Measurements from ENCODE around the gene NMT1. TPM values are rescaled to one million over a fixed set of nuclear protein-coding genes. Genes with fewer than 3 reads are reported as not detected.

Gene NMT1
- total RNA-seq, 2 donors from 2014 or later: 147 to 161 TPM

DNA sequence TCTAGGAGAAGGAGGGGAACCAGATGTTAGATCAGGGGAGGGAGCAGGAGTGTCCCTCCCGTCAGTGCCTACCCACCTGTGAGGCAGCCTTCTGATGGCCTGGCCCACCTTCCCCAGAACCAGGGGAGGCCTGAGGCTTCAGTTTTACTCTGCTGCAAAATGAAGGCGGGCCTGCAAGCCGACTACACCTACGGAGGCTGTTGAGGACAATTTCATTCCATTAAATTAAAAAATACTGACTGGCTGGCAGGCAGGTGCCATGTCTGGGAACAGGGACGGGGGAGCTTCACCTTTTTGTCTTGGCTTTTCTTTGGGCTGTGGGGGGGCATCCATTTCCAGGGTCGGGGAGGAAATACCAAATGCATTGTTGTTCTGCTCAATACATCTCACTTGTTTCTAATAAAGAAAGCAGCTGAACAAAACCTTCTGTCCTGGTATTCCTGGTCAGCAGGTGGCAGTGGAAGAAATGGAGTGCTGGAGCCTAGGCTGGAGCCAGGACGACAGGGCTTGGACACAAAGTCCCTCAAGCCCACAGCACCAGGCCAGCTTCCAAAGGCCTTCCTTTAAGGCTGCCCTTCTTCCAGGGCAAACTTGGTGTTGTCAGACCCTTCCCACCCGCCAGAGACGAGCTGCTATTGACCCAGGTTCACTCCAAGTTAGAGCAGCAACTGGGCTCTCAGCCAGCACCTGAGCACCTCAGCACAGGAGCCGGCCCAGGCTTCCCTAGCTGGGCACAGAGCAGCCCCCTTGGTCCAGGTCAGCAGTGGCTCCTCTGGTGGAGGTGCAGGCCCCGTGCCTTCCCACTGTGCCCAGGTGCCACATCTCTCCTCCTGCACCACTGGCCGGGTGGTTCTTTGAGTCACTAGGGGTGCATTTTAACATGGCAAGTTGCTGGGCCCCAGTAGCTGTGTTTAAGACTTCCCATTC, 47.7 kb downstream of the NMT1 start:
- Mint-ChIP-seq H3K9me3 (no peaks in the 10 kb centered on the region), H3K27ac (no peak overlapping the region), H3K4me1 (ENCODE audit: low read depth in 2 of 2) (peaks cover 0 to 2% of the 10 kb centered on the region in 2 donors), H3K4me3 (no peak overlapping the region), H3K36me3 (no peaks in the 10 kb centered on the region), H3K27me3 (no peaks in the 10 kb centered on the region)
- DNase-seq (ENCODE audit: low spot score) (no peak), ATAC-seq (no peak)

DNA sequence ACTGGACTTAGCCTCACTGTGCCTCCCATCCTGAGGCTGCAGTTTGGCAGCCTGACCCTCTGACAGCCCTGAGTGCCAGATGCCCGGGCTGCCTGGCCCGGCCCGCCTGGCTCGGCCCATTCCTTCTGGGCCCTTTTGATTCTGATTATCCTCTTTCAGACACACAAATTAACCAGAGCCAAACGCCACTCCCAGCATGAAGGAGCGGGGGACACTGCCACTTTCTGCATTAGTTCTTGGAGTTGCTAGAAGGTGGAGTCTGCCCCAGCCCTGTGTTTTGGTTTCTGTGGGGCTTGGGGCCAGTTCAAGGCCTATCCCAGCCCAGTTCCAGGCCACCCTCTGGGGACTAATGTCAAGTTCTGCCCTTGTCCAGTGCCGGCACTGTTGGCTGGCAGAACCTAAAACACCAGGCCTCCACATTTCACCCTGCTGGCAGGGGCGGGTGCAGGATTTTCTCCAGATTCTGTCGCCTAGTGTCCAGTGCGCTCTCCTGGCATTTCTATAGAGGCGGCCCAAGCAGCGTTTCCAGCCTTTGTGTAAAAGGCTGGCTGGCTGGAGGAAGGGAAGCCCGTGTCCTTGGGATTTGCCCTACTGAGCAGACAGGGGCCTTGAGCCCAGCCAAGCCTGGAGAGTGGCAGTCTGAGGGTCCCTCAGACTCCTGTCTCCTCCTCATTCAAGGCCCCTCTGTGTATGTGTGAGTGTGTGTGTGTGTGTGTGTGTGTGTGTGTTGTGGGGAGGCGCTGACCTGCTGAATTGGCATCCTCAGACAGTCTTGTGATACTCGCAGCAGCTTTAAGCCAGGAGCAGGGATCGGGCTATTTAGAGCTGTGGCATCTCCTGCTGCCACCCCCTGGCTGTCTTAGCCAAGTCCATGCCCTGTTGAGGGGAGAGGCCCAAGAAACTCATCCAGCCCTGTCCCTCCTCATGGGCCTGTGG, 49.8 kb downstream of the NMT1 start:
- peaks cover 0 to 7% of the 10 kb centered on the region in 2 donors for H3K4me1 Mint-ChIP-seq (ENCODE audit: low read depth in 2 of 2)
- no peaks in the 10 kb centered on the region for H3K9me3 Mint-ChIP-seq
- DNase-seq (ENCODE audit: low spot score) (no peak), ATAC-seq (no peak)
- no peak overlapping the region for H3K27ac Mint-ChIP-seq
- no peak overlapping the region for H3K4me3 Mint-ChIP-seq
- H3K27me3 Mint-ChIP-seq: peaks cover 0 to 3% of the 10 kb centered on the region in 2 donors
- H3K36me3 Mint-ChIP-seq: no peaks in the 10 kb centered on the region

- Mint-ChIP-seq H3K36me3 (no peaks in the 10 kb centered on the region), H3K9me3 (no peaks in the 10 kb centered on the region)
- ATAC-seq: no peak
These were observed 50.7 kb downstream of the NMT1 start for GRCh38 chr17:45111850-45112249.

GRCh38 chr17:45112559-45113423, 51.7 kb downstream of the NMT1 start:
- Mint-ChIP-seq H3K4me1 (ENCODE audit: low read depth in 2 of 2) (peaks cover 0 to 7% of the 10 kb centered on the region in 2 donors), H3K4me3 (no peak overlapping the region), H3K27me3 (peaks cover 0 to 7% of the 10 kb centered on the region in 2 donors), H3K9me3 (no peaks in the 10 kb centered on the region), H3K27ac (no peak overlapping the region), H3K36me3 (no peaks in the 10 kb centered on the region)
- no peak for ATAC-seq
- no peak for DNase-seq (ENCODE audit: low spot score)

More at GRCh38 chr17:45111850-45112249, 50.7 kb downstream of the NMT1 start:
- H3K27ac Mint-ChIP-seq: no peak overlapping the region
- H3K4me1 Mint-ChIP-seq (ENCODE audit: low read depth in 2 of 2): peaks cover 0 to 7% of the 10 kb centered on the region in 2 donors
- no peak for DNase-seq (ENCODE audit: low spot score)
- no peak overlapping the region for H3K4me3 Mint-ChIP-seq
- H3K27me3 Mint-ChIP-seq: peaks cover 0 to 7% of the 10 kb centered on the region in 2 donors

DNA sequence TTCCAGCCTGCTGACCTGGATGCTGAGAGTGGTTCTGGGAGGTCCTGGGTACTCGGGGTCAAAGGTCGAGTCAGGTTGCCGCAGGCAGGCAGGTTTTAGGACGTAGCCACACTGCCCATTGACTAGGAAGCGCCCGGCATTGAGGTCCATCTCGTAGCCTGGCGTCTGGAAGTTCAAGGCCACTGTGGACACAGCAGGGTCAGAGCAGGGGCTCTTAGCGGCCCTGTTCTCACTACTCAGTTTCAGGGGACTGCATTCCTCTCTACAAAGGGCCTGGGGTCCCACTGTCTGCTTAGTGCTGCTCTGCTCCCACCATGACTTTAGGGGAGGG, 52.3 kb downstream of the NMT1 start:
- H3K9me3 Mint-ChIP-seq: no peaks in the 10 kb centered on the region
- no peak overlapping the region for H3K27ac Mint-ChIP-seq
- H3K4me1 Mint-ChIP-seq (ENCODE audit: low read depth in 2 of 2): peaks cover 0 to 7% of the 10 kb centered on the region in 2 donors
- ATAC-seq (no peak), DNase-seq (ENCODE audit: low spot score) (no peak)
- H3K4me3 Mint-ChIP-seq: no peak overlapping the region
- no peaks in the 10 kb centered on the region for H3K36me3 Mint-ChIP-seq
- H3K27me3 Mint-ChIP-seq: peaks cover 0 to 7% of the 10 kb centered on the region in 2 donors

GRCh38 chr17:45114117-45114932, 53.2 kb downstream of the NMT1 start:
- ATAC-seq (no peak), DNase-seq (ENCODE audit: low spot score) (no peak)
- Mint-ChIP-seq H3K4me3 (no peak overlapping the region), H3K9me3 (no peaks in the 10 kb centered on the region), H3K36me3 (no peaks in the 10 kb centered on the region), H3K4me1 (ENCODE audit: low read depth in 2 of 2) (peaks cover 0 to 6% of the 10 kb centered on the region in 2 donors), H3K27me3 (peaks cover 0 to 7% of the 10 kb centered on the region in 2 donors), H3K27ac (no peak overlapping the region)

GRCh38 chr17:45115015-45115625, 54.0 kb downstream of the NMT1 start:
- Mint-ChIP-seq H3K4me1 (ENCODE audit: low read depth in 2 of 2) (peaks cover 0 to 4% of the 10 kb centered on the region in 2 donors), H3K9me3 (no peaks in the 10 kb centered on the region), H3K27ac (no peak overlapping the region), H3K36me3 (no peaks in the 10 kb centered on the region), H3K4me3 (no peak overlapping the region), H3K27me3 (peaks cover 0 to 7% of the 10 kb centered on the region in 2 donors)
- no peak for DNase-seq (ENCODE audit: low spot score)
- no peak for ATAC-seq

- peak overlapping the region in 1 of 2 donors; percentile 37 for H3K27ac Mint-ChIP-seq
- H3K4me3 Mint-ChIP-seq: no peak overlapping the region
- H3K36me3 Mint-ChIP-seq: no peaks in the 10 kb centered on the region
- no peak for DNase-seq (ENCODE audit: low spot score)
- no peaks in the 10 kb centered on the region for H3K9me3 Mint-ChIP-seq
- peaks cover 0 to 7% of the 10 kb centered on the region in 2 donors for H3K27me3 Mint-ChIP-seq
- peaks cover 0 to 4% of the 10 kb centered on the region in 2 donors for H3K4me1 Mint-ChIP-seq (ENCODE audit: low read depth in 2 of 2)
- ATAC-seq: no peak
These were observed 54.8 kb downstream of the NMT1 start for GRCh38 chr17:45115871-45116270.

DNA sequence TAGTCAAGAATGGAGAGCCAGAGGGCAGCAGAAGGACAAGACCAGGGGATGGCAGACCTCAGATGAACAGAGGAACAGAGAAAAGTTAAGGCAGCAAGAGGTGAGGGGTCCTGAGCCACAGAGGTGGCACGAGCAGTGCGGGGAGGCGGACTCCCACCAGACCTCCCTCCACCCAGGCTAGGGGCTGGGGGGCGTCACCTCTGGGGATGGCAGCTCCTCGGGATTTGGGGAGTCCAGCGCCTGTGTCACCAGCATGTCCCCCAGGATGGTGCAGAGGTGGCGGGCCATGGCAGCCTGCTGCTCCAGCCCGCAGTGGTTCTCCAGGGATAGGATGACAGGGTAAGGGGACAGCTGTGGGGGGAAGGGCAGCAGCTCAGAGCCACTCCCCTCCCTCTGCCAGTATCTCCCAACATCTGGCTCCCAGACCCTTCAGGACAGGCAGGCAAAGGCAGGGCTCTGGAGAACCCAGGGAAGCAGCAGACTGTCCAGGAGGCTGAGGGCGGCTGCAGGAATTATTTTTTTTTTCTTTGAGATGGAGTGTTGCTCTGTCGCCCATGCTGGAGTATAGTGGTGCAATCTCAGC, 55.4 kb downstream of the NMT1 start:
- Mint-ChIP-seq H3K4me3 (no peak overlapping the region), H3K9me3 (no peaks in the 10 kb centered on the region), H3K4me1 (ENCODE audit: low read depth in 2 of 2) (peaks cover 0 to 4% of the 10 kb centered on the region in 2 donors), H3K36me3 (no peaks in the 10 kb centered on the region), H3K27ac (no peak overlapping the region), H3K27me3 (peaks cover 0 to 7% of the 10 kb centered on the region in 2 donors)
- DNase-seq (ENCODE audit: low spot score) (no peak), ATAC-seq (peak in 1 of 2 donors; percentile 26)

GRCh38 chr17:45117334-45117733, 56.2 kb downstream of the NMT1 start:
- ATAC-seq: no peak
- Mint-ChIP-seq H3K4me1 (ENCODE audit: low read depth in 2 of 2) (peaks cover 0 to 4% of the 10 kb centered on the region in 2 donors), H3K4me3 (no peak overlapping the region), H3K36me3 (no peaks in the 10 kb centered on the region), H3K9me3 (no peaks in the 10 kb centered on the region), H3K27ac (no peak overlapping the region), H3K27me3 (peaks cover 0 to 7% of the 10 kb centered on the region in 2 donors)
- DNase-seq (ENCODE audit: low spot score): no peak

- Mint-ChIP-seq H3K36me3 (no peaks in the 10 kb centered on the region), H3K27me3 (peaks cover 0 to 7% of the 10 kb centered on the region in 2 donors), H3K4me1 (ENCODE audit: low read depth in 2 of 2) (peaks cover 0 to 4% of the 10 kb centered on the region in 2 donors), H3K9me3 (no peaks in the 10 kb centered on the region), H3K4me3 (no peak overlapping the region), H3K27ac (no peak overlapping the region)
- no peak for DNase-seq (ENCODE audit: low spot score)
- ATAC-seq: no peak
These were observed 56.9 kb downstream of the NMT1 start for GRCh38 chr17:45117848-45118646.
